ENCODE results near the gene ATP9A.

DNA sequence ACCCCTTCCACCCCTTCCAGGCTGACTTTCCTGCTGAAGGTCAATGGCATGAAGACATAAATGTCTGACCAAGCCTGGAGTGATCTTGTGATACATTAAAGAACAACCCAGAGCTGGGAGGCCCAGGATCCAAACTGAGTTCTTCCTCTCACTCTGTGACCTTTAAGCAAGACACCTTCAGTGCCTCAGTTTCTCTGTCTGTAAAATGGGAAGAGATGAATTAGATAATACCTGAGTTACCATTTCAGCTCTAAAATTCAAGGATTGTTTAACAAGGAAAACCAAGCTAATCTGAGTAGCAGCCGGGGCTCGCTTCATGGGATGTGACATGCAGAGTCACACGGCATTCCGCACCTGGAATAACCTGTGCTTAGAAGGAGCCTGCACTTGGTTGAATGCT is 218.7 kb downstream of the ATP9A start:
- TF ChIP-seq, protein P1, sequence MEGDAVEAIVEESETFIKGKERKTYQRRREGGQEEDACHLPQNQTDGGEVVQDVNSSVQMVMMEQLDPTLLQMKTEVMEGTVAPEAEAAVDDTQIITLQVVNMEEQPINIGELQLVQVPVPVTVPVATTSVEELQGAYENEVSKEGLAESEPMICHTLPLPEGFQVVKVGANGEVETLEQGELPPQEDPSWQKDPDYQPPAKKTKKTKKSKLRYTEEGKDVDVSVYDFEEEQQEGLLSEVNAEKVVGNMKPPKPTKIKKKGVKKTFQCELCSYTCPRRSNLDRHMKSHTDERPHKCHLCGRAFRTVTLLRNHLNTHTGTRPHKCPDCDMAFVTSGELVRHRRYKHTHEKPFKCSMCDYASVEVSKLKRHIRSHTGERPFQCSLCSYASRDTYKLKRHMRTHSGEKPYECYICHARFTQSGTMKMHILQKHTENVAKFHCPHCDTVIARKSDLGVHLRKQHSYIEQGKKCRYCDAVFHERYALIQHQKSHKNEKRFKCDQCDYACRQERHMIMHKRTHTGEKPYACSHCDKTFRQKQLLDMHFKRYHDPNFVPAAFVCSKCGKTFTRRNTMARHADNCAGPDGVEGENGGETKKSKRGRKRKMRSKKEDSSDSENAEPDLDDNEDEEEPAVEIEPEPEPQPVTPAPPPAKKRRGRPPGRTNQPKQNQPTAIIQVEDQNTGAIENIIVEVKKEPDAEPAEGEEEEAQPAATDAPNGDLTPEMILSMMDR (IDR thresholded peaks at IDR 0.05; ENCODE audit: low read depth, low read length, missing input control) = no peak
- TF ChIP-seq, protein P2, sequence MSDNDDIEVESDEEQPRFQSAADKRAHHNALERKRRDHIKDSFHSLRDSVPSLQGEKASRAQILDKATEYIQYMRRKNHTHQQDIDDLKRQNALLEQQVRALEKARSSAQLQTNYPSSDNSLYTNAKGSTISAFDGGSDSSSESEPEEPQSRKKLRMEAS (IDR thresholded peaks at IDR 0.05) = no peak
- TF ChIP-seq RXRA (IDR thresholded peaks at IDR 0.05) (no peak), HNF4G (IDR thresholded peaks at IDR 0.05) (no peak), JUND (IDR thresholded peaks at IDR 0.05) (no peak), EGR1 (IDR thresholded peaks at IDR 0.05; ENCODE audit: low read depth in 2 of 2) (no peak), RAD21 (IDR thresholded peaks at IDR 0.05) (no peak)
- TF ChIP-seq, protein P3, sequence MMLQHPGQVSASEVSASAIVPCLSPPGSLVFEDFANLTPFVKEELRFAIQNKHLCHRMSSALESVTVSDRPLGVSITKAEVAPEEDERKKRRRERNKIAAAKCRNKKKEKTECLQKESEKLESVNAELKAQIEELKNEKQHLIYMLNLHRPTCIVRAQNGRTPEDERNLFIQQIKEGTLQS (IDR thresholded peaks at IDR 0.05) = no peak
- TF ChIP-seq, protein P4, sequence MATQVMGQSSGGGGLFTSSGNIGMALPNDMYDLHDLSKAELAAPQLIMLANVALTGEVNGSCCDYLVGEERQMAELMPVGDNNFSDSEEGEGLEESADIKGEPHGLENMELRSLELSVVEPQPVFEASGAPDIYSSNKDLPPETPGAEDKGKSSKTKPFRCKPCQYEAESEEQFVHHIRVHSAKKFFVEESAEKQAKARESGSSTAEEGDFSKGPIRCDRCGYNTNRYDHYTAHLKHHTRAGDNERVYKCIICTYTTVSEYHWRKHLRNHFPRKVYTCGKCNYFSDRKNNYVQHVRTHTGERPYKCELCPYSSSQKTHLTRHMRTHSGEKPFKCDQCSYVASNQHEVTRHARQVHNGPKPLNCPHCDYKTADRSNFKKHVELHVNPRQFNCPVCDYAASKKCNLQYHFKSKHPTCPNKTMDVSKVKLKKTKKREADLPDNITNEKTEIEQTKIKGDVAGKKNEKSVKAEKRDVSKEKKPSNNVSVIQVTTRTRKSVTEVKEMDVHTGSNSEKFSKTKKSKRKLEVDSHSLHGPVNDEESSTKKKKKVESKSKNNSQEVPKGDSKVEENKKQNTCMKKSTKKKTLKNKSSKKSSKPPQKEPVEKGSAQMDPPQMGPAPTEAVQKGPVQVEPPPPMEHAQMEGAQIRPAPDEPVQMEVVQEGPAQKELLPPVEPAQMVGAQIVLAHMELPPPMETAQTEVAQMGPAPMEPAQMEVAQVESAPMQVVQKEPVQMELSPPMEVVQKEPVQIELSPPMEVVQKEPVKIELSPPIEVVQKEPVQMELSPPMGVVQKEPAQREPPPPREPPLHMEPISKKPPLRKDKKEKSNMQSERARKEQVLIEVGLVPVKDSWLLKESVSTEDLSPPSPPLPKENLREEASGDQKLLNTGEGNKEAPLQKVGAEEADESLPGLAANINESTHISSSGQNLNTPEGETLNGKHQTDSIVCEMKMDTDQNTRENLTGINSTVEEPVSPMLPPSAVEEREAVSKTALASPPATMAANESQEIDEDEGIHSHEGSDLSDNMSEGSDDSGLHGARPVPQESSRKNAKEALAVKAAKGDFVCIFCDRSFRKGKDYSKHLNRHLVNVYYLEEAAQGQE (IDR thresholded peaks at IDR 0.05) = no peak

Measured in liver (tissue), 3 donors.